Spleen (tissue), 7 donors: ENCODE measurements around the gene PRSS38.

Source experiments
- POLR2A ChIP-seq, 3 donors: fragments of 450-650 bp; IDR thresholded peaks; one replicate each; pipeline ENCODE4 v1.5.1; 2017; ENCODE audit warnings: antibody characterized with exemption in 3 of 3, mild to moderate bottlenecking in 1 of 3
- POLR2AphosphoS5 ChIP-seq, 3 donors: sonication (generic); formaldehyde crosslinking; IDR thresholded peaks; one replicate each; pipeline ENCODE4 v1.5.1; 2017; ENCODE audit warnings: antibody characterized with exemption in 3 of 3
- TF ChIP-seq, protein P1 (sequence below), 11 experiments: fragments of 200-600 bp in 7 of 11; fragments of 450-650 bp in 4 of 11; sonication (generic) in 4 of 11; IDR thresholded peaks in 8 of 11; conservative IDR thresholded peaks in 3 of 11; 1 replicate in 7 of 11; 2 replicates in 4 of 11; pipeline versions ENCODE4 v1.4.0 to v1.8.0; 2016 to 2021; ENCODE audit warnings: antibody characterized with exemption in 11 of 11, inconsistent platforms in 4 of 11, mild to moderate bottlenecking in 1 of 11
- donor health status: DM: no; HTN: no; CAD: no; lungs with moderate emphysema.
- donor health status: DM: no; HTN: no; CAD: no.
- donor health status: DM: no; HTN: no; CAD: no.

DNA sequence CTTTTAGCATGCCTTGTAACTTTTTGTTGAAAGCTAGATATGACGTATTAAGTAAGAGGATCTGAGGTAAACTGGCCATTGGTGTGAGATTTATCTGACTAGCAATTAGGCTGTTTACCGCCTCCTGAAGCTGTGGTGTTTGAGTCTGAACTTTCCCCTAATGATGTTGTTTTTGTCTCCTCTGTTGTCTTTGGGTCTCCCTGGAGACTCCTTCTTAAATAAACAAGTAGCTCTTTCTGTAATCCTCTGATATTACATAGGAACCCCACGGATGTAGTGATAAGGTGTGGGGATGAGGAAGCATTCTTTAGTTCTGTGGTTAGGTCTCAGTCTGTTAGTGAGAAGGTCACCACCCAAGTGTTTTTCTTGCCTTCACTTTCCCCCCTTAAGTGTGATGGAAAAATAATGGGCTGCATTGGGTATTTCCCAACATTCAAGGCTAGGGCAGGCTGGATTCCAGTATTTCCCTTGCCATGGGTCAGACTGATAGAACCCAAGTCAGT lies 33.0 kb downstream of the PRSS38 start:
- TF ChIP-seq POLR2A (IDR thresholded peaks at IDR 0.05) (no peak), POLR2AphosphoS5 (IDR thresholded peaks at IDR 0.05) (no peak)
- TF ChIP-seq, protein P1, sequence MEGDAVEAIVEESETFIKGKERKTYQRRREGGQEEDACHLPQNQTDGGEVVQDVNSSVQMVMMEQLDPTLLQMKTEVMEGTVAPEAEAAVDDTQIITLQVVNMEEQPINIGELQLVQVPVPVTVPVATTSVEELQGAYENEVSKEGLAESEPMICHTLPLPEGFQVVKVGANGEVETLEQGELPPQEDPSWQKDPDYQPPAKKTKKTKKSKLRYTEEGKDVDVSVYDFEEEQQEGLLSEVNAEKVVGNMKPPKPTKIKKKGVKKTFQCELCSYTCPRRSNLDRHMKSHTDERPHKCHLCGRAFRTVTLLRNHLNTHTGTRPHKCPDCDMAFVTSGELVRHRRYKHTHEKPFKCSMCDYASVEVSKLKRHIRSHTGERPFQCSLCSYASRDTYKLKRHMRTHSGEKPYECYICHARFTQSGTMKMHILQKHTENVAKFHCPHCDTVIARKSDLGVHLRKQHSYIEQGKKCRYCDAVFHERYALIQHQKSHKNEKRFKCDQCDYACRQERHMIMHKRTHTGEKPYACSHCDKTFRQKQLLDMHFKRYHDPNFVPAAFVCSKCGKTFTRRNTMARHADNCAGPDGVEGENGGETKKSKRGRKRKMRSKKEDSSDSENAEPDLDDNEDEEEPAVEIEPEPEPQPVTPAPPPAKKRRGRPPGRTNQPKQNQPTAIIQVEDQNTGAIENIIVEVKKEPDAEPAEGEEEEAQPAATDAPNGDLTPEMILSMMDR (IDR thresholded peaks at IDR 0.05 in 8 of 11, conservative IDR thresholded peaks at IDR 0.05 in 3 of 11): no peak
